AG04450 (cell line): ENCODE data around the gene MMP28. TPM values are rescaled to one million over a fixed set of nuclear protein-coding genes. Genes with fewer than 3 reads are reported as not detected.

Experiments
- CTCF ChIA-PET: fragments of 300-600, 350-600 bp; formaldehyde crosslinking; extraction: SDS; loops from one replicate; lab custom pipeline; 2022; ENCODE audit warnings: antibody characterized with exemption, inconsistent platforms; lab: Charles Lee
- POLR2A ChIA-PET: fragments of 350-600 bp; formaldehyde crosslinking; extraction: SDS; loops from one replicate; lab custom pipeline; 2021; ENCODE audit warnings: antibody characterized with exemption, inconsistent platforms; lab: Yijun Ruan, JAX
- DNase-seq: peaks from one replicate; pipeline ENCODE4 v3.0.0-alpha.2; 2011; ENCODE audit warnings: low read depth, low spot score
- H3K27ac ChIP-seq: one replicate; pipeline ENCODE4 v1.5.1; 2012; ENCODE audit warnings: low read depth, low read length, control low read depth
- H3K27me3 ChIP-seq: one replicate; pipeline ENCODE4 v1.6.0; 2012; ENCODE audit warnings: low read length; ENCODE audit not compliant: control insufficient read depth, insufficient read depth
- H3K4me3 ChIP-seq: 2 replicates; pipeline ENCODE4 v1.5.1; 2011; ENCODE audit warnings: mild to moderate bottlenecking, low read depth, low read length, control low read depth
- H3K9me3 ChIP-seq: 2 replicates; pipeline ENCODE4 v1.5.1; 2012; ENCODE audit warnings: low read length; ENCODE audit not compliant: control insufficient read depth, insufficient read depth
- CTCF ChIP-seq: IDR thresholded peaks from 2 replicates; pipeline ENCODE4 v1.5.1; 2011; ENCODE audit warnings: low read depth, low read length, control low read depth, inconsistent platforms
- polyA plus RNA-seq: library from polyadenylated mRNA; depleted of rRNA; stranded (reverse); fragments of >200 nt; gene quantifications from 2 replicates; pipeline ENCODE4 v1.2.3, GENCODE V29; 2011

MMP28 gene
- polyA plus RNA-seq, 1 experiment: 0.17 TPM

GRCh38 chr17:35841505-35841904, 46.1 kb upstream of the MMP28 start:
- no peaks in the 10 kb centered on the region for H3K9me3 ChIP-seq
- DNase-seq: no peak

DNA sequence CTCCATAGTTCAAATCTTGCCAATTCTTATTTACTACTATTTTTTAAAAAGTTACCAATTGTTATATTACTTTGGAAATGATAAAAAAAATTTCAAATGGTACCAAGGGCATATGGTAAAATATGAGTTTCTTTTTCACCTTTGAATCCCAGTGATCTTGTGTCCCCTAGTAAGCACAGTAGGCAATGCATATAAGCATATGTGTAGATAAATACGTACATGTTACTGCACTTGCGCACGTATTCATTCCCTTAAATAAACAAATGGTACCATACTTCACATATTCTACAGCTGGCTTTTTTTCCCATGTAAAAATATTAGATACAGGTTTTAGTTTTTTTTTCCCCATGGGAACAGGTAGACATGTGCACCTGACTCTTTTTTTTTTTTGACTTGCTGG, 45.7 kb upstream of the MMP28 start:
- DNase-seq: no peak
- no peak overlapping the region for H3K4me3 ChIP-seq
- no peak for TF ChIP-seq CTCF
- no peaks in the 10 kb centered on the region for H3K9me3 ChIP-seq
- no peak overlapping the region for H3K27ac ChIP-seq
- H3K27me3 ChIP-seq: no peaks in the 10 kb centered on the region
- ChIA-PET POLR2A (interaction anchor here (0.5 to 1.9 kb wide), 5 partner anchors 32 to 1316 kb away, joined by 3 to 5 read pairs (median 3); partner anchors contain the start of gene TAF15), CTCF (interaction anchor here (0.6 to 2.6 kb wide), 7 partner anchors 8 to 646 kb away, joined by 3 to 14 read pairs (median 3); no protein-coding TSS in a partner anchor)

More at GRCh38 chr17:35841505-35841904, 46.1 kb upstream of the MMP28 start:
- POLR2A ChIA-PET: interaction anchor here (0.5 to 1.9 kb wide), 5 partner anchors 33 to 1316 kb away, joined by 3 to 5 read pairs (median 3); partner anchors contain the start of gene TAF15
- Histone ChIP-seq H3K4me3 (no peak overlapping the region), H3K27me3 (no peaks in the 10 kb centered on the region), H3K27ac (no peak overlapping the region)
- TF ChIP-seq CTCF: no peak
- CTCF ChIA-PET: interaction anchor here (0.7 to 2.6 kb wide), 6 partner anchors 8 to 308 kb away, joined by 3 to 14 read pairs (median 4); no protein-coding TSS in a partner anchor

- no peaks in the 10 kb centered on the region for H3K27me3 ChIP-seq
- no peak for TF ChIP-seq CTCF
- H3K27ac ChIP-seq: no peak overlapping the region
- DNase-seq: no peak
- ChIA-PET CTCF (no interaction called here), POLR2A (no interaction called here)
- H3K9me3 ChIP-seq: no peaks in the 10 kb centered on the region
- no peak overlapping the region for H3K4me3 ChIP-seq
Measured at GRCh38 chr17:35825206-35825605, 29.8 kb upstream of the MMP28 start.

- H3K27me3 ChIP-seq: no peaks in the 10 kb centered on the region
- no peak for DNase-seq
- H3K4me3 ChIP-seq: no peak overlapping the region
- ChIA-PET POLR2A (no interaction called here), CTCF (interaction anchor here (0.6 to 1.4 kb wide), 2 partner anchors 17 to 27 kb away, joined by 3 to 7 read pairs; no protein-coding TSS in a partner anchor)
- no peak overlapping the region for H3K27ac ChIP-seq
- TF ChIP-seq CTCF: no peak
- no peaks in the 10 kb centered on the region for H3K9me3 ChIP-seq
Measured at GRCh38 chr17:35821308-35821707, 25.9 kb upstream of the MMP28 start.

DNA sequence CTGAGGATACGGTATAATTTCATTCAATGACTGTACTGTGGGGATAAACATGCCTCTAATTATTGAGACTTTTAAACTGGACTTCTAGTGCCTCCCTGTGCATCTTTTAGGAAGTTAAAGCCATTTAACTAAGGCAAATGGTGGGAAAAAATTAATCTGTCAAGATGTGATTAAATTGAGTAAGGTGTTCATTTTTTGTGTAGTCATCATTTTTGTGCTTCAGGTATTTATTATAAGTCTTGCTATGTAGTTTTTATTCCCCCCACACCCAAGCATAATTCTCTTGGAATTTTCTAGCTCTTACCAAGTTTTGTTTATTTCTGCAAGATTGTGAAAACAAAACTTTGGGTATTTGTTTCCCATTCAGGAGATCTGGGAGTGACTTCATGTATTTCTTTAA, 24.0 kb upstream of the MMP28 start:
- Histone ChIP-seq H3K9me3 (no peaks in the 10 kb centered on the region), H3K4me3 (no peak overlapping the region), H3K27ac (no peak overlapping the region), H3K27me3 (no peaks in the 10 kb centered on the region)
- POLR2A ChIA-PET: interaction anchor here (1.2 kb wide), 1 partner anchor 10 kb away, joined by 4 read pairs; the partner anchor contains the start of gene TAF15
- no peak for TF ChIP-seq CTCF
- DNase-seq: no peak
- CTCF ChIA-PET: interaction anchor here (0.6 to 2.3 kb wide), 8 partner anchors 11 to 72 kb away, joined by 5 to 15 read pairs (median 7); partner anchors contain the start of gene TAF15
